Liver (tissue), 3 donors: ENCODE measurements around the gene FARS2.

Experiments used
- ATF3 ChIP-seq: IDR thresholded peaks from 2 replicates; pipeline ENCODE4 v1.6.1; 2016; ENCODE audit warnings: antibody characterized with exemption
- CTCF ChIP-seq: fragments of 150-350 bp; IDR thresholded peaks from 2 replicates; pipeline ENCODE4 v1.5.1; 2017; ENCODE audit warnings: improper control_type of control experiment, low read depth, low read length; ENCODE audit not compliant: missing input control
- GABPA ChIP-seq, 2 donors: IDR thresholded peaks in 1 of 2; conservative IDR thresholded peaks in 1 of 2; 2 replicates each; pipeline ENCODE4 v1.6.1; 2016; ENCODE audit warnings: antibody characterized with exemption in 2 of 2, mild to moderate bottlenecking in 1 of 2, moderate library complexity in 1 of 2
- JUND ChIP-seq, 2 donors: IDR thresholded peaks; 2 replicates each; pipeline ENCODE4 v1.6.1; 2016; ENCODE audit warnings: antibody characterized with exemption in 2 of 2
- MAX ChIP-seq: IDR thresholded peaks from 2 replicates; pipeline ENCODE4 v1.6.1; 2016; ENCODE audit warnings: antibody characterized with exemption
- RAD21 ChIP-seq, 2 donors: IDR thresholded peaks; 2 replicates each; pipeline ENCODE4 v1.6.1; 2016; ENCODE audit warnings: antibody characterized with exemption in 2 of 2, mild to moderate bottlenecking in 2 of 2
- REST ChIP-seq: IDR thresholded peaks from 2 replicates; pipeline ENCODE4 v1.6.1; 2016; ENCODE audit warnings: antibody characterized with exemption, mild to moderate bottlenecking
- SP1 ChIP-seq: IDR thresholded peaks from 2 replicates; pipeline ENCODE4 v1.6.1; 2018; ENCODE audit warnings: antibody characterized with exemption, mild to moderate bottlenecking
- TAF1 ChIP-seq: conservative IDR thresholded peaks from 2 replicates; pipeline ENCODE4 v1.6.1; 2016; ENCODE audit warnings: antibody characterized with exemption, mild to moderate bottlenecking
- donor health status: healthy.
- donor health status: healthy.

- TF ChIP-seq REST (no peak), CTCF (no peak), SP1 (no peak), ATF3 (no peak), TAF1 (no peak), JUND (IDR thresholded peaks at IDR 0.05) (no peak), MAX (no peak), GABPA (IDR thresholded peaks at IDR 0.05 in 1 of 2, conservative IDR thresholded peaks at IDR 0.05 in 1 of 2) (no peak), RAD21 (IDR thresholded peaks at IDR 0.05) (no peak)
Measured at GRCh38 chr6:5498579-5498899, 237.2 kb downstream of the FARS2 start.
